Neutrophil (primary cell): ENCODE results near the gene RPS6KL1.

Source experiments
- H3K27ac ChIP-seq: fragments of 200-600 bp; sonication (generic); 2 replicates; pipeline ENCODE4 v1.5.1; 2016; ENCODE audit warnings: mild to moderate bottlenecking, moderate library complexity
- H3K27me3 ChIP-seq: fragments of 200-600 bp; sonication (generic); 2 replicates; pipeline ENCODE4 v1.6.0; 2016; ENCODE audit warnings: mild to moderate bottlenecking
- H3K36me3 ChIP-seq: fragments of 200-600 bp; sonication (generic); 2 replicates; pipeline ENCODE4 v1.5.1; 2017
- H3K4me1 ChIP-seq, 2 experiments: fragments of 200-600 bp in 1 of 2; sonication (generic) in 1 of 2; 1 replicate in 1 of 2; 2 replicates in 1 of 2; pipeline versions ENCODE4 v1.5.1 to v1.6.1; 2013 to 2016; ENCODE audit warnings: low read depth in 1 of 2, low read length in 1 of 2, mild to moderate bottlenecking in 1 of 2, moderate library complexity in 1 of 2; ENCODE audit not compliant: control insufficient read depth in 1 of 2, insufficient read depth in 1 of 2
- H3K4me3 ChIP-seq, 2 experiments: fragments of 200-600 bp in 1 of 2; sonication (generic) in 1 of 2; 1 replicate in 1 of 2; 2 replicates in 1 of 2; pipeline ENCODE4 v1.5.1; 2013 to 2016; ENCODE audit warnings: low read depth in 1 of 2, low read length in 1 of 2, mild to moderate bottlenecking in 1 of 2, moderate library complexity in 1 of 2
- H3K9me3 ChIP-seq: fragments of 200-600 bp; sonication (generic); 2 replicates; pipeline ENCODE4 v1.5.1; 2016
- CTCF ChIP-seq: fragments of 200-600 bp; sonication (generic); IDR thresholded peaks from 2 replicates; pipeline ENCODE4 v1.5.1; 2016; ENCODE audit warnings: antibody characterized with exemption

The RPS6KL1 gene

GRCh38 chr14:74866708-74867389 is 56.2 kb downstream of the RPS6KL1 start:
- Histone ChIP-seq H3K27ac (no peak overlapping the region), H3K4me1 (peaks cover 7 to 9% of the 10 kb centered on the region in 2 experiments), H3K9me3 (no peaks in the 10 kb centered on the region), H3K4me3 (no peak overlapping the region), H3K27me3 (peaks cover 8% of the 10 kb centered on the region), H3K36me3 (no peaks in the 10 kb centered on the region)
- TF ChIP-seq CTCF, result no peak

- no peak for TF ChIP-seq CTCF
- Histone ChIP-seq H3K27ac (no peak overlapping the region), H3K9me3 (no peaks in the 10 kb centered on the region), H3K4me1 (peaks cover 7 to 9% of the 10 kb centered on the region in 2 experiments), H3K27me3 (peaks cover 8% of the 10 kb centered on the region), H3K4me3 (no peak overlapping the region), H3K36me3 (no peaks in the 10 kb centered on the region)
Observed at GRCh38 chr14:74865156-74865555, 57.9 kb downstream of the RPS6KL1 start.

- Histone ChIP-seq H3K9me3 (no peaks in the 10 kb centered on the region), H3K4me1 (peaks cover 7 to 9% of the 10 kb centered on the region in 2 experiments), H3K27me3 (peaks cover 8% of the 10 kb centered on the region), H3K4me3 (no peak overlapping the region), H3K36me3 (no peaks in the 10 kb centered on the region), H3K27ac (no peak overlapping the region)
- no peak for TF ChIP-seq CTCF
Observed at GRCh38 chr14:74864198-74864597, 58.9 kb downstream of the RPS6KL1 start.

GRCh38 chr14:74863274-74863673 is 59.8 kb downstream of the RPS6KL1 start:
- Histone ChIP-seq H3K36me3 (no peaks in the 10 kb centered on the region), H3K27me3 (peaks cover 8% of the 10 kb centered on the region), H3K4me3 (no peak overlapping the region), H3K27ac (no peak overlapping the region), H3K4me1 (peaks cover 7 to 9% of the 10 kb centered on the region in 2 experiments), H3K9me3 (no peaks in the 10 kb centered on the region)
- no peak for TF ChIP-seq CTCF

GRCh38 chr14:74861734-74862090 is 61.3 kb downstream of the RPS6KL1 start:
- TF ChIP-seq CTCF, result no peak
- H3K4me1 ChIP-seq, result peaks cover 8 to 11% of the 10 kb centered on the region in 2 experiments

More at GRCh38 chr14:74861734-74862090, 61.3 kb downstream of the RPS6KL1 start:
- Histone ChIP-seq H3K4me3 (no peak overlapping the region), H3K36me3 (no peaks in the 10 kb centered on the region), H3K27ac (no peak overlapping the region), H3K9me3 (no peaks in the 10 kb centered on the region), H3K27me3 (no peaks in the 10 kb centered on the region)
